ENCODE data around the gene CLINT1.

CLINT1 gene

GRCh38 chr5:157893611-157894010, 34.7 kb upstream of the CLINT1 start:
- no peak overlapping the region for H3K4me2 ChIP-seq (ENCODE audit: low read length)
- H3F3A ChIP-seq (ENCODE audit: insufficient read depth, low read length) = no peaks in the 10 kb centered on the region
- no peak overlapping the region for H3K9ac ChIP-seq (ENCODE audit: low read length)
- no peaks in the 10 kb centered on the region for H3K27me3 ChIP-seq (ENCODE audit: insufficient read depth, low read length)
- H4K20me1 ChIP-seq (ENCODE audit: insufficient read depth, low read length) = no peaks in the 10 kb centered on the region
- no peaks in the 10 kb centered on the region for H3K9me3 ChIP-seq (ENCODE audit: low read length)
- H3K4me1 ChIP-seq (ENCODE audit: insufficient read depth, low read length, severe bottlenecking) = peaks cover 5% of the 10 kb centered on the region
- no peaks in the 10 kb centered on the region for H3K79me2 ChIP-seq (ENCODE audit: insufficient read depth, low read length)
- H3K36me3 ChIP-seq (ENCODE audit: insufficient read depth, low read length) = no peaks in the 10 kb centered on the region
- no peak overlapping the region for H2AFZ ChIP-seq (ENCODE audit: low read length)
- no peak overlapping the region for H3K4me3 ChIP-seq (ENCODE audit: low read depth, low read length, poor library complexity, severe bottlenecking)
- no peaks in the 10 kb centered on the region for H3K9me2 ChIP-seq (ENCODE audit: low read depth, low read length)
- H3K27ac ChIP-seq (ENCODE audit: low read depth, low read length, poor library complexity, severe bottlenecking) = no peak overlapping the region
- TF ChIP-seq EZH2 (IDR thresholded peaks at IDR 0.05; ENCODE audit: borderline replicate concordance, low read length) (no peak), CTCF (IDR thresholded peaks at IDR 0.05; ENCODE audit: low read length) (no peak)

- H3K36me3 ChIP-seq (ENCODE audit: insufficient read depth, low read length) = no peaks in the 10 kb centered on the region
- H3K4me1 ChIP-seq (ENCODE audit: insufficient read depth, low read length, severe bottlenecking) = peaks cover 5% of the 10 kb centered on the region
- no peak overlapping the region for H3K4me3 ChIP-seq (ENCODE audit: low read depth, low read length, poor library complexity, severe bottlenecking)
- H4K20me1 ChIP-seq (ENCODE audit: insufficient read depth, low read length) = no peaks in the 10 kb centered on the region
- no peaks in the 10 kb centered on the region for H3K9me2 ChIP-seq (ENCODE audit: low read depth, low read length)
- no peak overlapping the region for H3K27ac ChIP-seq (ENCODE audit: low read depth, low read length, poor library complexity, severe bottlenecking)
- H3K9ac ChIP-seq (ENCODE audit: low read length) = no peak overlapping the region
- no peak overlapping the region for H2AFZ ChIP-seq (ENCODE audit: low read length)
- H3K9me3 ChIP-seq (ENCODE audit: low read length) = no peaks in the 10 kb centered on the region
- H3K79me2 ChIP-seq (ENCODE audit: insufficient read depth, low read length) = no peaks in the 10 kb centered on the region
- no peaks in the 10 kb centered on the region for H3K27me3 ChIP-seq (ENCODE audit: insufficient read depth, low read length)
- no peak for TF ChIP-seq EZH2 (IDR thresholded peaks at IDR 0.05; ENCODE audit: borderline replicate concordance, low read length)
- TF ChIP-seq CTCF (IDR thresholded peaks at IDR 0.05; ENCODE audit: low read length) = no peak
- no peak overlapping the region for H3K4me2 ChIP-seq (ENCODE audit: low read length)
- no peaks in the 10 kb centered on the region for H3F3A ChIP-seq (ENCODE audit: insufficient read depth, low read length)
Measured at GRCh38 chr5:157892974-157893373, 34.0 kb upstream of the CLINT1 start.

GRCh38 chr5:157890836-157891597, 32.1 kb upstream of the CLINT1 start:
- Histone ChIP-seq H3F3A (ENCODE audit: insufficient read depth, low read length) (no peaks in the 10 kb centered on the region), H3K9ac (ENCODE audit: low read length) (no peak overlapping the region), H3K9me2 (ENCODE audit: low read depth, low read length) (no peaks in the 10 kb centered on the region), H3K36me3 (ENCODE audit: insufficient read depth, low read length) (no peaks in the 10 kb centered on the region), H3K27me3 (ENCODE audit: insufficient read depth, low read length) (no peaks in the 10 kb centered on the region), H3K4me1 (ENCODE audit: insufficient read depth, low read length, severe bottlenecking) (peaks cover 5% of the 10 kb centered on the region), H3K9me3 (ENCODE audit: low read length) (peaks cover 3% of the 10 kb centered on the region; the same call in 1 of the 2 replicates), H4K20me1 (ENCODE audit: insufficient read depth, low read length) (no peaks in the 10 kb centered on the region), H3K4me3 (ENCODE audit: low read depth, low read length, poor library complexity, severe bottlenecking) (no peak overlapping the region), H2AFZ (ENCODE audit: low read length) (no peak overlapping the region), H3K27ac (ENCODE audit: low read depth, low read length, poor library complexity, severe bottlenecking) (no peak overlapping the region), H3K4me2 (ENCODE audit: low read length) (no peak overlapping the region), H3K79me2 (ENCODE audit: insufficient read depth, low read length) (no peaks in the 10 kb centered on the region)
- TF ChIP-seq EZH2 (IDR thresholded peaks at IDR 0.05; ENCODE audit: borderline replicate concordance, low read length) (no peak), CTCF (IDR thresholded peaks at IDR 0.05; ENCODE audit: low read length) (no peak)

Data from OCI-LY1 (cell line).